ENCODE measurements around the gene MADD.

MADD gene

DNA sequence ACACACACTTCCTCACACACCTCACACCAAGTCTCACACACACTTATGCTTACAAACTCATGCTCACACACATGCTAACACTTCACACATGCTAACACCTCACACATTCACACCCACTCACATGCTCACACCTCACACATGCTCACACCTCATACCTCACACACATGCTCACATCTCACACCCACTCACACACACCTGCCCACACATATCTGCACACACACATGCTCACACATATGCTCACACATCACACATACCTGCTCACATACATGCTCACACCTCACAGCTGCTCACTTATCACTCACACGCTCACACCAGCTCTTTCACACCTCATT lies 87.0 kb downstream of the MADD start:
- no peak for DNase-seq (ENCODE audit: low read depth in 2 of 2)

DNA sequence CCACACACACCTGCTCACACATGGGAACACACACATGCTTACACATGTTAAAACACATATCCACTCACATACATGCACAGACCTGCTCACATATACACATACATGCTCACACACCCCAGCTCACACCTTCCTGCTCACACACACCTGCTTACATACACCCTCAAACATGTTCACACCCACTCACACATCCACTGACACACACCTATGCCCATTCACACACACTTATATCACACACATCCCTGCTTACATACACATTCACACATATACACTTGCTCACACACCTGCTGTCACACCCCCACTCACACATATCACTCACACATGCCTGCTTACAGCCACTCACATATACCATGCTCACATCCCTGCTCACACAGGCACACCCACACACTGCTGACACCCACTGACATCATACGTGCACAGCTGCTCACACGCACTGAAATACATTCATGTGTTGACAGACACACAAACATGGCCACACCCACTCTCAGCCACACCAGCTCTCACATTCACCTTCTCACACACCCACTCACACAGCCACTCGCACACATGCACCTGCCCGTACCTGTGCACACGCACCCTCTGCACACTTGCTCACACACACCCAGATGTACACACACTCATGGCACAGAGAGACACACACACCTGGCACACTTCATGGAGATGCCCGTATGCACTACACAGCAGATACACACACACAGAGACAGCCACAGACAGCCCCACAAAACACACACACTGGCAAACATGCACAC lies 88.2 kb downstream of the MADD start:
- no peak for DNase-seq (ENCODE audit: low read depth in 2 of 2)

DNA sequence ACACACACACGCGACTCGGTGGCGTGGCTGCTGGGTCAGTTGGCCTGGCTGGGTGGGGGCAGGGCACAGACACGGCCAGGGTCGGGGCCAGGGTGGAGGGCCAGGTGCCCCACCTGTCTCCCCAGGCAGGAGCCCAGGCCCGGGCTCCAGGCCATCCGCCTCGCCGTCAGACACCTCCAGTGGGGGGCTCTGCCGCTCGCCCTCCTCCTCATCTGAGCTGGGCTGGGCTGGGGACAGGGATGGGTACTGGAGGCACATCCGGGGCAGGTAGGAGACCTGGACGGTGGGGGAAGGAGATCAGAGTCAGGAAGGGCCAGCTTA lies 88.8 kb downstream of the MADD start:
- DNase-seq (ENCODE audit: low read depth in 2 of 2), result no peak

DNA sequence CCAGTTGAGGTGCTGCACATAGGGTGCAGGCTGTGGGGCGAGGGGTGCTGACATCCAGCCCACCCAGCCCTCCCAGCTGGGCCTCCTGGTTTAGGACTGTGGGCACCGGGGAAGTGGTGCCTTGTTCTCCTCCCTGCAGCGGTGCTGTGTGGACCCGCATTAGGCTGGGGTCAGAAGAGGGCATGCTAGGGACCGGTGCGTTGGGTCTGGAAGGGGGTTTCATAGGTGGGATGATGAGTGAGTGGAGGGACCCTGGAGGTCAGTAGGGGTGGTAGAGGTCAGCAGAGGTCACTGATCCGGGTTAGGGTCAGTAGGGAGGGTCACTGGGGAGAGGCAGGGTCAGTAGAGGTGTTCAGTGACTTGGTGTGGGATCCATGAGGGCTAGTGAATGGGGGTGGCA lies 89.2 kb downstream of the MADD start:
- no peak for DNase-seq (ENCODE audit: low read depth in 2 of 2)

DNA sequence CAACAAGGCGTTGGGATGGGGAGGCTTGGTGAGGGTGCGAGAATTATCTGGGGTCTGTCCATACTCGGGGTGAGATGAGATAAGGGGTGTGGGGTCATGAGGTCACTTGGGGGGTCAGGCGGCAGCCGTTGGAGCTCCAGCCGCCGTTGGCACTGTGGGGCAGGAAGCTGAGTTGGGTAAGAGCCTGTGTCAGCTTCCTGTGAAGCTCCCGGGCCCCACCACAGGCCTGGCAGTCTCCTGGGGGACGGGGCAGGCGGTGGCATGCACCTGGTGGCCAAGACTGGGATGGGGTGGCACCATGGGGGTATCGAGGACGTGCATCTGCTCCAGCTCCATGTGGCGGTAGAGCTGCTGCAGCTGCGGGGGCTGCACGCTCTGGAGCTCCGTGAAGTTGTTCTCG lies 89.7 kb downstream of the MADD start:
- DNase-seq (ENCODE audit: low read depth in 2 of 2), result no peak

DNA sequence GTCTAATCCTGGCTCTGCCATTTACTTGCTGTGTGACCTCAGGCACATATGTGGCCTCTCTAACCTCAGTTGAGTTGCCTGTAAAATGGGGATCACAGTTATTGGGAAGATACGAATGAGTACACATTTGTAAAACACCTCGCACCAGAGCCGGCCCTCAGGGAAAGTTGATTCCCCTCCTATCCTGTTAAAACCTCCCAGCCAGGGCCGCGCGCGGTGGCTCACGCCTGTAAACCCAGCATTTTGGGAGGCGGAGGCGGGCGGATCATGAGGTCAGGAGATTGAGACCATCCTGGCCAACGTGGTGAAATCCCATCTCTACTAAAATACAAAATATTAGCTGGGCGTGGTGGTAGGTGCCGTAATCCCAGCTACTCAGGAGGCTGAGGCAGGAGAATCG lies 90.4 kb downstream of the MADD start:
- no peak for DNase-seq (ENCODE audit: low read depth in 2 of 2)

DNA sequence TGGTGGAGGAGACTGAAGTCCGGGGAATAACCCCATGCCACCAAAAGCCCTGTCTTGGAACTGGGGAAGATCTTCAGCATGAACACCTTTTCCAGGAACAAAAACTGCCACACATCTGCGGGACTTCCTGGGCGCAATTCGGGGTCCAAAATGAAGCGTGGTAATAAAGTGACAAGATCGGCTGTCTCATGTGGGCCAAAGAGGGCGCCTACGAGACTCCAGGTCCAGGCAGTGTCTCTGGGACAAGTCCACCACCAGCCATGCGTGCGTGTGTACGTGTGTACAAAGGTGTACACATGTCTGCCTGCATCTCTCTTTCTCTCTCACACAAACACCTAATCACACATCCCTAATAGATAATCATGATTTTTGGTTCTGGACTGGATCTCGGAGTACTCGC lies 91.5 kb downstream of the MADD start:
- no peak for DNase-seq (ENCODE audit: low read depth in 2 of 2)

DNA sequence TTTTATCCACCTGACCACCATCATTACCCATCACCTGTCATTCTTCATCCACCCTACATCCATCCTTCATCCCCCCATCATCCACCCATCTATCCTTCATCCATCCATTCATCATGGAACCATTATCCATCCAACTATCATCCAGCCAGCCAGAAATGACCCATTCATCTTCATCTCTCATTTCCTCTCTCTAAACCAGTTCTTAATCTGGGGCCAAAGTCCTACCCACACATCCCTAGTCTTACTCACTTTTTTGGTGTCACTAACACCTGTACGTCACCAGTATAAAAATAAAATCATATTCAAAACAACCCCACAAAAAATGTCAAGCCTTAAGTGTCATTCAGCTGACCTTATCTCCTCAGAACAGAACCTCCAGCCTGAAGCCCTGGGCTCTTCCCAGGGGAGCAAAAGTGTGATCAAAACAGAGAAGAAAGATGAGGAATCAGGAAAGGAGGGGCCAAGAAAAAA lies 96.1 kb downstream of the MADD start:
- no peak for DNase-seq (ENCODE audit: low read depth in 2 of 2)

DNA sequence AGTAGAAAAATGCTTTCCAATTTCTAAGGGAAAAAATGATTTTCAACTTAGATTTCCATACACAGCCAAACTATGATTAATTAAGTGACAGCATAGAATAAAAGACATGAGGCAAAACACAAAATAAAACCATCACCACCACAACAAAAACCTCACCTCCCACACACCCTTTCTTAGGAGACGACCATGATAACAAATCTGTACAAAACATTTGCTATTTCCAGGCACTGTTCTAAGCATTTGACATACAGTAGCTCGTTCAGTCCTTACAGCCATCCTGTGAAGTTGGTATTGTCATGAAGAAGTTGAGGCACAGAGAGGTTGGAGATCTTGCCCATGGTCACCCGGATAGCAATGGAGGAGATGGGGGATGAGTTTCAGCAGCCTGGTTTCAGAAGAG lies 99.7 kb downstream of the MADD start:
- DNase-seq (ENCODE audit: low read depth in 2 of 2), result no peak

DNA sequence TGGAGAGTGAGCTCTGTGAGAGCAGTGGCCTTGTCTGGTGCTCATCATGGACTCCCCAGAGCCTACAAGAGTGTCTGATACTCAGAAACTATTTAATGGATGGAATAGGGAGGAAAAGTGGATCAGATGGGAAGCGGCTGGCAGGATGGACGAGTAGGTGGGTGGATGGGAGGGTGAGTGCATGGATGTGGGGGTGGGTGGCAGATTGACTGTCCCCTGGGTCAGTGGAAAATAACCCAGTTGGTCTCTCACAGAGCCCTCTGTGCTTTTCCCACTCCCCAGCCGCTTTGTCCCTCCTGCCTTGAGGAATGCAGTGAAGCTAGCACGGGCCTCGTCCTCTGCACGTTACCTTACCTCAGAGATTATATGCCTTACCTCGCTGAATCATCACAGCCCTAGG lies 102.5 kb downstream of the MADD start:
- DNase-seq (ENCODE audit: low read depth in 2 of 2), result no peak

DNA sequence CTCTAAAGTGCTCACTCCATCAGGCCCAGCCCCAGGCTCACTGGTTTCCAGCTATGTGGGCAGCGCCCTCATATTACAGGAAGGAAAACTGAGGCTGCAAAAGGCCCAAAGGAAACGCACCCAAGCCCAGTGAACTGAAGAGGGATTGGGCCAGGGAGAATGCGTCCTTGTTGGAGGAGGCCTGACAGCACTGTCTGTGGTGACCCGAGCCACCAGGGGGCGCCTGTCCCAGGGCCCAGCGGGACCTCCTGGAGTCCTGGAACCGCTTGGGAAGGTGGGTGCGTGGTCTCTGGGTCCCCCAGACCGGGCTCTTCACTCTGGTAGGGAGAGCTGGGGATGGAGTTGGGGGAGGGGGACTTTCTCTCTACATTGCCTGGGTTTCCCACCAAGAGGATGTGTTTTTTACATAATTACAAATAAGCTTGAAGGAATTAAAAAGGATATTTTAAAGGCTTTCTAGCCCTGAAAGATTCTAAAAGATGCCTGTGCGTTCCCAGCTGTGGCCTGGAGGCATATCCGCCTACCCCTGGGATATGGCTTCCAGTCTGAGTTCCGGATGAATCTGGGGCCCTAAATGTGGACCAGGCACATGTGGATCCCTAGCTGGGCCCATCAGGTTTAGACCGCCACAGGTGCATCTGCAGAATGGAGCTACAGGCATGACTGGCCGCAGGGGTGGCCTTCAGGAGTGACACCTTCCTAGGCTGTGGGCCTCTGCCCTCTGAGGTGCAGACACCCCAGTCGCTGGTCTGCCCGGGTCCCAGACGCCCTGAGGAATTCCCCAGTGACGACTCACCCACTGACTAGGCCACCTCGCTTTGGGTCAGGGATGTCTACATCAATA lies 104.2 kb downstream of the MADD start:
- DNase-seq (ENCODE audit: low read depth in 2 of 2), result peak; percentile 60 to 80

DNA sequence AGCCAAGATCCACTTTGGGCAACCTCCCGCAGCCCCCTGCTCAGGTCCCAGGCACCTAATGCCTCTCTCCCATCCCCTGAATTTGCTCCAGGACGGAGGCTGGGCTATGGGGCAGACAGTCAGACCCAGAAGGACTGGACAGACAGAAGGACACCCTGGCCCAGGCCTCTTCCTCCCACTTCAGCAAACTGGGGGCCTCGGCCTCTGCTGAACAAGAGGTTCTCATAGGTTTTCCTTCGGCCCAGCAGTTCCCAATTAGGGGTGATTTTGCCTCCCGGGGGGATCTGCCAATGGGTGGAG lies 104.7 kb downstream of the MADD start:
- DNase-seq (ENCODE audit: low read depth in 2 of 2), result no peak

DNA sequence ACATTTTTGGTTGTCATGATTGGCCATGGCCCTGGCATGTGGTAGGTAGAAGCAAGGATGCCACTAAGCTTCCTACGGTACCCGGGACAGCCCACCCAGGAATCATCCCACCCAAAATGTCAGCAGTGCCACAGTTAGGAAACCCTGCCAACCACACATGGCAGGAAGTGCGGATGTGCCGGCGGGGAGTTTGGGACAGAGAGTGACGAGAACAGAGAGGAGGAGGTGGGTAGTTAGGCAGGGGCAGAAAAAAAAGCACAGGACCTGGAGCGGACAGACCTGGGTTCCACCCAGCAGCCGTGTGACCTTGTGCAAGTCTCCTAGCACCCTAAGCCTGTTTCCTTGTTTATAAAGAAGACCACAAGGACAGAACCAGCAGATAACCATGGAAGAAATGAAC lies 105.1 kb downstream of the MADD start:
- no peak for DNase-seq (ENCODE audit: low read depth in 2 of 2)

DNA sequence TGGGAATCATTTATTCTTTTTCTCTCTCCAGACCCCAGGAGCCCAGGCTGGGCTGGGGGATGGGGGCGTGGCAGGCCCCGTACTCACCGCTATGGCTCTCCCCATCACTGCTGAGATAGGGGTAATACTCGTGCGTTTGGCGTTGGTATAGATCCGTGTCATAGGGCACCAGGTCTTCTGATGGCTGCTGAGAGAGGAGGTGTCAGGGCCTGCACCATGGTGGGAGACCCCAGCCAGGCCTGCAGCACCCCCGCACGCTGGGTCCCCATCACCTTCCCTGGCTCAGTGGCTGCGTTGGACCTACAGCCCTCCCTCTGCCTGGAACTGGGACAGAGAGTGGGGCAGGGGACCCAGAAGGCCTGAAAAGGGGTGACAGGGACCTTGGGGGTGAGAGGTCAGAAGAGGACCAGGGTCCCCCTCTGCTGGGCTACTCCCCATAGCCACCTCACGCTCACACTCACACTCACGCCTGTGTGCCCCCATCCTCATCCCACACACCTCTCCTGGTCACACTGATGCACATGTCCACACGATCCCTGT lies 105.7 kb downstream of the MADD start:
- no peak for DNase-seq (ENCODE audit: low read depth in 2 of 2)

DNA sequence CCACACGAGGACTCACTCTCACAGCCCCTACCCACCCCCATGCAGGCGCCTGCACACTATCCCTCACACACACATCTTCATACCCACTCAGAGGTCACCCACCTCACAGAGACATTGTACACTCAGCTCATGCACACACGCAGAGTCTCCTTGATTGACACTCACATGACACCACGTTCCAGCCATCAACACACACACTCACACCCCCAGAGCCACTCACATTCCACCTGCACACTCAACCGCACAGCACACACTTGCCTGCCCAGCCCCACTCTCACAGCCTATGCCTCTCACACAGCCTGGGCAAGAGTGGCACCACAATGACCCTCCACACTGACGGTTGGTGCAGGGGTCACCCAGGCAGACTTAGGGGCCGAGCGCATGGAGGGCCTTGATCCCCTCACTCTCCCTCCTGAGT lies 106.2 kb downstream of the MADD start:
- no peak for DNase-seq (ENCODE audit: low read depth in 2 of 2)

DNA sequence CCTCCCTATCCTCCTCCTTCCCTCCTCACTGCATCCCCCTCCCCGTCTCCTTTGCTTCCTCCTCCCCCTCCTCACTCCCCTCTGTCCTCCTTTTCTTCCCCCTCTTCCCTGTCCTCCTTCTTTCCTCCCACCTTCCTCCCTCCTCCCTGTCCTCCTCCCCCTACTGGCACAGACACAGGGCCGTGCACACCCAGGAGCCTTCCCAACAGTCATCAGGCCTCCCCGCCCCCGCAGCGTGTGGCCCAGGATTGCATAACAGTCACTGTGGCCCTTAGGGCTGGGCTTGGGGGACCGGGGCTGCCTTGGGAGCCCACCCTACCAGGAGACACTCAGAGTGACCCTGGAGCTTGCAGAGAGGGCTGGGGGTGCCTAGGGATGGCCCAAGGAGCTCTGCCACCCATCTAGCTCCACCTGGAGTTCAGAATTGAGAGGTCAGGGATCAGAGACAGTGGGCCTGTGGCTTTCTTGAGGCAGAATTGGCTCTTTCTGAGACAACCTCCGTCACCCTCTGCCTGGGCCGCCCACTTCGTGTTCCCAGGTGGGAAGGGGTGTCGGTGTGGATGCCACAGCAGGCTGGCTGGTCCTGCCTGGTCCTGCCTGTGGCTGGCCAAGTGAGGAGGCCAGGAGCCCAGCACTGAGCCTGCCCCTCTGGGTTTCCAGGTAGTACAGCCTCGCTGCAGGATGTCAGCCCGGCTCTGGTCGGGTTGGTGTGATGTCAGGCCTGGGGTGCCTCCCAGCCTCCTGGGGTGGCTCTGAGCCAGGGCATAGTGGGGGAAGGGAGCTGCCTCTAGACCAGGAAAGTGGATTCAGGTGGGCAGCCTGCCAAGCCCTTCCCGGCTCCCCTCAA lies 106.8 kb downstream of the MADD start:
- no peak for DNase-seq (ENCODE audit: low read depth in 2 of 2)

DNA sequence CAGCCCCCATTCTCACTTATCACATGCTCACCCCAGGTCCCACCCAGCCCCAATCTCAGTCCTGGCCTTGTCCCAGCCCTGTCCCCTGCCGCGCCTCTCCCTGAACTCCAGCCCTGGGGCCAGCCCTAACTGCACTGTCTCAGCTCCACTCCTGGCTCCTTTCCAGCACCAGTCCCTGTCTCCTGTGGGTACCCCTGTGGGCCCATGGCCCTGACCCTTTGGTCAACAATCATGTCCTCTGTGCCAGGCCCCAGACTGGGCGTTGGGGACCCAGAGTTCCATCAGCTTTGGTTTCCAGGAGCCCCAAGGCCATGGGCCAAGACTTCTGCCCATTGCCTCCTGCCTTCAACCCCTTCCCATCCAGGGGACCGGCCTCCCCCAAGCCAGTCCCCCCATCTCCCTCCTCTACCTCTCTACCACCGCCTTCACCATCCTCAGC lies 107.7 kb downstream of the MADD start:
- no peak for DNase-seq (ENCODE audit: low read depth in 2 of 2)

DNA sequence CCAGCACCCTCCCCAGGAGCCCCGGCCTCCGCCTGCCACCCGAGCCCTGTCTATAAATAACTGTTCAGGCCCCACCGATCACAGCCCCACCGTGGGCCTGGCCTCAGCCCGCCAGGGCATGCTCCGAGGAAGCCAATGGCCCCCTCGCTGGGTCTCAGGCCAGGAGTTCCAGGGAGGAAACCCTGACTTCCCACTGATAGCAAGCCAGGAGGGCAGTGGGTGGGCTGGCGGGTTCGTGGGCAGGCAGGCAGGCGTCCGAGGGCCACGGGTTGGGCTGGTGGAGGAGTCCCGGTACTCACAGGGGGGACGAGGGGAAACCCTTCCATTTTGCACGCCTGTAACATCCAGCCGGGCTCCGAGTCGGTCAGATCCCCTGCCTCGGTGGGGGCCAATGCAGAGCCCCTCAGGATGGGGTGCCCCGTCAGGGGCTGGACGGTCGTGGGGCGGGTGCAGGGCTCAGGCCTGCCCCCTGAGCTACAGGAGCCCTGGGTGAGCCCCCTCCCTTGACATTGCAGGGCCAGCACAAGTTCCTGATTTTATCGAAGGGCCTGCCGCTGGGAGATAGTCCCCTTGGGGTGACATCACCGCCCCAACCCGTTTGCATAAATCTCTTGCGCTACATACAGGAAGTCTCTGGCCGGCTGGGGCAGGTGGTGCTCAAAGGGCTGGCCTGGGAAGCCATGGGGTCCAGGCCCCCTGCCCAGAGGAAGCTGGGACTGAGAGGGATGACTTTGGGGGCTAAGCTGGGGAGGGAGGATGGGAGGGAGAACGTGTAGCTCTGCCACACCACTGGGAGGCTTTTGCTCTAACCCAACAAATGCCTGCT lies 108.3 kb downstream of the MADD start, which contains the start of gene SPI1:
TSS of gene SPI1 (minus strand) at position 538 of the 826 bp plus-strand sequence. CDS start at position 344, 194 bp downstream.
- no peak for DNase-seq (ENCODE audit: low read depth in 2 of 2)

DNA sequence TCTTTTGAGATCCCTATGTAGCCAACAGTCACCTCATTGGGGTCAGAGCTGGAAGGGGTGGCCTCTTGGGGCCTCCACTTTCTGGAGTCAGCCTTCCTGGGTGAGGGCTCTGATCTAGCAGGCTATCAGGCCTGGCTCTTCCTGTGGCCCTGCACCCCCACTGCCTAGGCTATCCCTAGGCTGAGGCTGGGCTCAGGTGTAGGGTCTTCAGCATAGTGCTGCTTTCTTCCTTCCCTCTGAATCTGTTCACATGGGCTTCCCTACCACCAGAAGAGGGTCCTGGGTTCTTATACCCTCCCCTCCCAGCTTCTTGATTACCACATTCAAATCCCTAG lies 108.9 kb downstream of the MADD start:
- DNase-seq (ENCODE audit: low read depth in 2 of 2), result no peak

DNA sequence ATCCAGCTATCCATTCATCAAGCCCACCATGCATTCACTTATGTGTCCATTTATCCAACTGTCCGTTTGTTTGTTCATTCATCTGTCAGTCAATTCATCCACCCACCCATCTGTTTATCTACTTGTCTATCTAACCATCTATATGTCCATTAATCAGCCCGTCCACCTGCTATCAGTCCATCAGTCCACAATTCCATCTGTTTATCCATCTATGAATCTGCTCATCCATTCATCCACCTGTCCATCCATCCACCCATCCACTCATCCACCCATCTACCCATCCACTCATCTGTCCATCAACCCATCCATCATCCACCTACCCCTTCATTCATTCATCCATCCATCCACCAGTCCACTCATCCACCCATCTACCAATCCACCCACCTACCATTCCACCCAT lies 109.4 kb downstream of the MADD start:
- no peak for DNase-seq (ENCODE audit: low read depth in 2 of 2)
